Rectal smooth muscle tissue (tissue), 1 donor: ENCODE results near the gene DAGLB.
A peak's percentile ranks its signal among the peaks of the same experiment; 100 is the strongest.
"Not testable (repeated sequence)": the region's sequence is repeated elsewhere in the genome, so short reads cannot be mapped to it uniquely, and the experiment has no call there.

Experiments
- H3K27ac ChIP-seq: one replicate; pipeline ENCODE4 v1.7.0; 2013; ENCODE audit warnings: low read depth, low read length, inconsistent platforms
- H3K27me3 ChIP-seq: one replicate; pipeline ENCODE4 v1.7.0; 2013; ENCODE audit warnings: low read length; ENCODE audit not compliant: control insufficient read depth, insufficient read depth
- H3K36me3 ChIP-seq: one replicate; pipeline ENCODE4 v1.7.0; 2013; ENCODE audit warnings: low read length; ENCODE audit not compliant: control insufficient read depth, insufficient read depth
- H3K4me1 ChIP-seq: one replicate; pipeline ENCODE4 v1.7.0; 2013; ENCODE audit warnings: low read length; ENCODE audit not compliant: control insufficient read depth, insufficient read depth
- H3K4me3 ChIP-seq: one replicate; pipeline ENCODE4 v1.7.0; 2013; ENCODE audit warnings: low read length
- H3K9ac ChIP-seq: one replicate; pipeline ENCODE4 v1.7.0; 2013; ENCODE audit warnings: low read length

The DAGLB gene

DNA sequence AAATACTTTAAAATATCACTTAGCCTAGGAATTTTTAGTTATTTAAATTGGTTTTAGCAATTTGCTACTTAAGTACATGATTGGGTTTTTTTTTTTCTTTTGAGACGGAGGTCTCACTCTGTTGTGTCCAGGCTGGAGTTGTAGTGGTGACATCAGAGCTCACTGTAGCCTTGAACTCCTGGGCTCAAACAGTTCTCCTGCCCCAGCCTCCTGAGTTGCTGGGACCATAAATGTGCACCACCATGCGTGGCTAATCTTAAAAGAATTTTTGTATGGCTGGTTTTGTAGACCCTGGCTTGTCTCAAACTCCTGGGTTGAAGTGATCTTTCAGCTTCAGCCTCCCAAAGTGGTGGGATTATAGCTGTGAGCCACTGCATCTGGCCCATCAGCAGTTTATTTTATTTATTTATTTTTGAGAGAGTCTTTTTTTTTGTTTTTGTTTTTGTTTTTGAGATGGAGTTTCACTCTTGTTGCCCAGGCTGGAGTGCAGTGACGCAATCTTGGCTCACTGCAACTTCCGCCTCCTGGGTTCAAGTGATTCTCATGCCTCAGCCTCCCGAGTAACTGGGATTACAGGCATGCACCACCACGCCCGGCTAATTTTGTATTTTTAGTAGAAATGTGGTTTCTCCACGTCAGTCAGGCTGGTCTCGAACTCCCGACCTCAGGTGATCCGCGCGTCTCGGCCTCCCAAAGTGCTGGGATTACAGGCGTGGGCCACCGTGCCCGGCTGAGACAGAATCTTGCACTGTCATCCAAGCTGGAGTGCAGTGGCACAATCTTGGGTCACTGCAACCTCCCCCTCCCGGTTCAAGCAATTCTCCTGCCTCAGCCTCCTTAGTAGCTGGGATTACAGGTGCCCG is 47.3 kb downstream of the DAGLB start:
- not testable (repeated sequence) for H3K9ac ChIP-seq, H3K4me1 ChIP-seq, H3K27ac ChIP-seq, H3K4me3 ChIP-seq, H3K27me3 ChIP-seq
- peaks cover 25% of the 10 kb centered on the region for H3K36me3 ChIP-seq

DNA sequence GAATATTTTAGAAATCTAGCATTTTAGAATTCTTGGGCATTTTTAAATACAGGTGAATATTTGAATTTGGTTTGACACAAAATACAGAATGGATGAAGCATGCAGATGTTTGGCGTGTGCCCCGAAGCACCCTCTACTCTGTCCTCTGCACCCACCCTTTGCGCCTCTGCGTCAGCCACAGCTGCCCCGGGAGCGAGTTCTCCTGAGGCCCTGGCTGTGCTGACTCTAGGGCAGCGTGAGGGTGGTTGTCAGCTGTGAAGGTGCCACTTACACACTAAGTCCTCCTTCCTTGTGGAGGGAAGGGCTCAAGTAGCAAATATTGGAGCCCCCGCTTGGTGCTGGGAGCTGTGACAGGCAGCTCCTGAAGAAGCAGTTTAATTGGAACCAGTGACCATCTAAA is 48.4 kb downstream of the DAGLB start:
- no peak overlapping the region for H3K27ac ChIP-seq
- H3K27me3 ChIP-seq: no peaks in the 10 kb centered on the region
- H3K4me3 ChIP-seq: no peak overlapping the region
- peaks cover 5% of the 10 kb centered on the region for H3K4me1 ChIP-seq
- peaks cover 27% of the 10 kb centered on the region for H3K36me3 ChIP-seq
- H3K9ac ChIP-seq: no peak overlapping the region

DNA sequence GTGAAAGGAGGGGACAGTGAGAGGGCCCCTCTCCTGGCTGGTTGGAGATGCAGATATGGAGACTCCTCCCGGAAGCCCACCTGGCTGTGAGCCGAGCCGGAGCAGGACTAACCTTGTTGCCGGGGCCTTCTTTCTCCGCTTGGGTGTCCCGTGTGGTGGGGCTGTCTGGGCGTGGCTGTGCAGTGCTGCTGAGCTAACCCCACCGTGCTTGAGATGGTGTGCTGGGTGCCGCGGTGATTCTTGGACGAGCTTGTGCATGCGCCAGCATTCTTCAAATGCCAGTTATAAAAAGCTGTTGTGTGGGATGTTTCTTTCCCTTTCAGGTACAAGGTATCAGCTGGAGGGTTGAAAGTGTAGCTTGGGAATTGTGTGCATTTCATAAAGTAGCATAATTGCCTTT is 48.8 kb downstream of the DAGLB start:
- no peak overlapping the region for H3K27ac ChIP-seq
- no peak overlapping the region for H3K9ac ChIP-seq
- H3K4me3 ChIP-seq: peak overlapping the region; percentile 8
- peaks cover 5% of the 10 kb centered on the region for H3K4me1 ChIP-seq
- H3K36me3 ChIP-seq: peaks cover 24% of the 10 kb centered on the region
- H3K27me3 ChIP-seq: no peaks in the 10 kb centered on the region

DNA sequence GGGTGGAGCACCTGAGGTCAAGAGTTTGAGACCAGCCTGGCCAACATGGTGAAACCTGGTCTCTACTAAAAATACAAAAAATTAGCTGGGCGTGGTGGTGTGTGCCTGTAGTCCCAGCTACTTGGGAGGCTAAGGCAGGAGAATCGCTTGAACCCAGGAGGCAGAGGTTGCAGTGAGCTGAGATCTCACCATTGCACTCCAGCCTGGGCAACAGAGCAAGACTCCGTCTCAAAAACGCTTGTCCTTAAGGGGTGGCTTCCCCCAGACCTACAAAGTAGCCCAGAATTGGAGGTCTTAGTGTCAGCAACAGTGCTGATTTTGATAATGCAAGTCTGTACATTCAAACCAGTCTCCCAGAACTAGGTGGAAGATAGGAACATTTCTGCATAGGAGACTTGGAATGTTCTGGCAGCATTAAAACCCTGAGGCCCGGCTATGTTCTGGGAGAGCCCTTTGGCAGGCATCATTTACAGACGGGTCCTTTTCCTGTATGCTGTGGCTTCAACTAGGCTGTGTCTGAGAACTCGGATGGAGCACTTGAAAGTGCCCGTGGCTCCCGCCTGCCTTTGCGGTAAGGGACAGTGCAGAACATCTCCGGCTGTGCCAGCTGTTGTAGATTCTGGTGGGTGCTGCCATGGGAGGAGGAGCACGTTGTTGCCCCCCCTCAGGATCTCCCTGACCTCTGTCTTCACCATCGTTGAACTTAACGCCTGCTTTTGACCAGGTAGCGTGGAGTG is 49.8 kb downstream of the DAGLB start:
- not testable (repeated sequence) for H3K4me1 ChIP-seq, H3K27ac ChIP-seq, H3K4me3 ChIP-seq, H3K27me3 ChIP-seq, H3K9ac ChIP-seq
- peaks cover 20% of the 10 kb centered on the region for H3K36me3 ChIP-seq

DNA sequence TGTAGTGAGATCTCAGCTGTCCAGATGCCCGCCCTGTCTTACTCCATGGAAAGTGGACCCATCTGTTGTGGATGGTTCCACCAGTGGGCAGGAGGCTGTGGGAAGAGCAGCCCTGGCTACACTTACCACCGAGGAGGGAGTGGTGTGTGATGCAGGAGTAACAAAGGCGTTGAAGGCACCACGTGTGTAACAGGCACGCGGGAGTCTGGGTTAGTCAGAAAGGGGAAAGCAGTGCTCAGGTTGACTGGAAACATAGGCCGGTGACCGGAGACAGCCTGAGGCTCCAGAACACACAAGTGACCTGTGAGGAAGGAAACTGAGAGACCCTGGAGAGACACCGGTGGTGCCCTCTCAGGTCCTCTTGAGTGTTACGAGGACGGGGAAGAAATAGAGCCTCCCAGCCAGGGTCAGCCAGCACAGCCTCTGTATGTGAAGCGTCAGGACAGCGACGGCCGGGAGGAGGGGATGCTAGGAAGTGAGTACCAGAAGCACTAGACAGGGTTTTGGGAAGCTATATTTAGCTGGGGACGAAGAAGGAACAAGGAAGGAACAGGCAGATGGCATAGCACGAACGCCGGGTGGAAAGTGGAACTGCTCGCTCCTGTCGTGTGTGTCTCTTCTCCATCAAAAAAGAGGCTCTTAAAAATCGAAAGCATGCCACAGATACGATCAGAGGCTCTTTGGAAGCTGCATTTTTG is 51.7 kb downstream of the DAGLB start:
- Histone ChIP-seq H3K27me3 (no peaks in the 10 kb centered on the region), H3K4me3 (no peak overlapping the region), H3K9ac (no peak overlapping the region), H3K4me1 (peaks cover 5% of the 10 kb centered on the region), H3K36me3 (peaks cover 11% of the 10 kb centered on the region), H3K27ac (peak overlapping the region; percentile 14)

DNA sequence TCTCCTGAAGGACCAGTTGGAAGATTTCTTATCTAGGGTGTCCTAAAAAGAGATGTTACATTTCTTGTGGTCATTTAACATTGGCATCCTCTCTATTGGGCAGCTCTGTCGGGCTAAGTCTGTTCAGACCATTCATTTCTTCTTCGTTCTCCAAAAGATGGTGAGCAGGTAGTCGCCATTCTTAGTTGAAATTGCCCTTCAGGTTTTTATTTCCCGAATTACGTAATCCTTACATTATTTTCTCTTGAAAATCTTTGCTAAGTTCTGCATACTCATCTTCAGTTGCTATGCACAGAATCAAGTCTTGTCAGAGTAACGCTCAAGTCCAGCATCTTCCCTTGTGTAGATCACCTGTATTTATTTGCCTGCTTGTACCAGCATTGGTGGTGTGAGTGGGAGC is 53.6 kb downstream of the DAGLB start:
- Histone ChIP-seq H3K9ac (no peak overlapping the region), H3K36me3 (peaks cover 7% of the 10 kb centered on the region), H3K4me1 (peaks cover 3% of the 10 kb centered on the region), H3K27me3 (no peaks in the 10 kb centered on the region), H3K4me3 (no peak overlapping the region), H3K27ac (no peak overlapping the region)

DNA sequence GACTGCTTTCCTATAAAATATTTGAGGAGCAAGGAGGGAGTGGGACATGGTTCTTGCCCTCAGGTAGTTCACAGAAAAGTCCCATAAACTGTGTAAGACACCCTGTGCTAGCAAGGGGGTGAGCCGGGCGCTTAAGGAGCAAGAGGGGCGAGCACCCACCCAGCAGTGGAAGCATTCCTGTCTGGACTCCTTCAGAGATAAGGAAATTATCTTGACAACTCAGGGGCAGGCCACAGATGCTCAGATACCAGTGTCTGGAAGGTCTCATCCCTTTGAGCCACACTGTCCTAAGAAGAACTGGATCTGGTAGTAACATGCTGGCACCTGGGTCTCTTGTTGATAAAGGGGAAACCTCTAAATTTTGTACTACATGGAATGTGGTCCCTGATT is 54.1 kb downstream of the DAGLB start:
- H3K9ac ChIP-seq: no peak overlapping the region
- peaks cover 3% of the 10 kb centered on the region for H3K4me1 ChIP-seq
- peak overlapping the region; percentile 18 for H3K27ac ChIP-seq
- H3K4me3 ChIP-seq: no peak overlapping the region
- H3K27me3 ChIP-seq: no peaks in the 10 kb centered on the region
- peaks cover 8% of the 10 kb centered on the region for H3K36me3 ChIP-seq

DNA sequence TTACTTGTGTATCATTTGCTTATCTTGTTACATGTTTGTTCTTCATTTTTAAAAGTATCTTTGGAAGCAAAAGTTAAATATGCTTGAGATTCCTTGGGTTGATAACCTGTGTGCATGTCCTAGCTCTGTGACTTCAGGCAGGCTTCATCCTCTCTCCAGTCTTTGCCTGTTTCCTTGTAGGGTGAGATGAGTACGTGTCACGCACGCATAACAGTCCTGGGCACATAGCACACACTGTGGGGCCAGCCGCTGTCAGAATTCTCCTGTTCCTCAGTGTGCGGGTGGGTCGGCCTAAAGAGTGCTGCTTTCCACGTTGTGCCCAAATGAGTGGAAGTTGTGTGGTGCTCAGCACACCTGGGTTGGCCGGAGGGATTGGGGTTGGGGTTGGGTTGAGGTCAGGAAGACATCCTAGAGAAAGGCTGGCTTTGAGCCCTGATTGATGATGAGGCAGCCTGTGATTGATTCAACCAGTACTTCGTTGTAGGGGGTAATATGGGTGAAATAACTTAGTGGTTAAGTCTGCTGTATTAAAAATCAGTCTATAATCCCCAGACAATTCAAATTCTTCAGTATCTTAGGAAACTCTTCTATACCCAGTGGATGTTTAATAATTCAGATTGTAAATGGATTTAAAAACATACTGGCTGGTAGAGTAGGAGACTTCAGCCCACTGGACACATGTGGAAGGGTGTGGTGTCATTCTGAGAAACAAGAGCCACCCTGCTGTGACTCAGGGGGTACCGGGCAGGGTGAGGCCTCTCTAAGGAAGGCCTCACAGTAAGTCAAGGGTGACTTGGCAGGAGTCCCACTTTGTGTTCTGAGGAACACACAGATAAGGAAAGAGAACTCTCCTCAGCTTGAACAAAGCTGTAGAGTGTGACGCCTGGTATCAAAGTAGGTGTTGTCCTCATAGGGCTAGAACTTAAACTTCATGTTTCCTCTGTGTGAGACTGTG is 54.8 kb downstream of the DAGLB start:
- peaks cover 1% of the 10 kb centered on the region for H3K4me1 ChIP-seq
- peak overlapping the region; percentile 9 for H3K4me3 ChIP-seq
- H3K27ac ChIP-seq: peak overlapping the region; percentile 38

DNA sequence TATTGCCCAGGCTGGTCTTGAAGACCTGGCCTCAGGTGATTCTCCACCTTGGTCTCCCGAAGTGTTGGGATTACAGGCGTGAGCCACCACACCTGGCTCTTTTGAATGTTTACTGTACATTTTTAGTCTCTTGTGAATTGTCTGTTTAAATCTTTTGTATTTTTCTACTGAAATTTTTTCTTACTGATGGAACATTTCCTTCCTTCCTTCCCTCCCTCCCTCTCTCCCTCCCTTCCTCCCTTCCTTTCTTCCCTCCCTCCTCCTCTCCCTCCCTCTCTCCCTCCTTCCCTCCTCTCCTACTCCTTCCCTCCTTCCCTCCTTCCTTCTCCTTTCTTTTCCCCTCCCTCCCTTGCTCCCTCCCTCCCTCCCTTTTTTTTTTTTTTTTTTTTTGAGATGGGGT is 58.0 kb downstream of the DAGLB start:
- no peak overlapping the region for H3K27ac ChIP-seq
- no peaks in the 10 kb centered on the region for H3K27me3 ChIP-seq
- peaks cover 6% of the 10 kb centered on the region for H3K4me1 ChIP-seq
- H3K9ac ChIP-seq: no peak overlapping the region
- H3K36me3 ChIP-seq: peaks cover 9% of the 10 kb centered on the region
- no peak overlapping the region for H3K4me3 ChIP-seq

More for the DNA sequence above, 54.8 kb downstream of the DAGLB start:
- no peaks in the 10 kb centered on the region for H3K27me3 ChIP-seq
- H3K36me3 ChIP-seq: peaks cover 12% of the 10 kb centered on the region
- no peak overlapping the region for H3K9ac ChIP-seq

DNA sequence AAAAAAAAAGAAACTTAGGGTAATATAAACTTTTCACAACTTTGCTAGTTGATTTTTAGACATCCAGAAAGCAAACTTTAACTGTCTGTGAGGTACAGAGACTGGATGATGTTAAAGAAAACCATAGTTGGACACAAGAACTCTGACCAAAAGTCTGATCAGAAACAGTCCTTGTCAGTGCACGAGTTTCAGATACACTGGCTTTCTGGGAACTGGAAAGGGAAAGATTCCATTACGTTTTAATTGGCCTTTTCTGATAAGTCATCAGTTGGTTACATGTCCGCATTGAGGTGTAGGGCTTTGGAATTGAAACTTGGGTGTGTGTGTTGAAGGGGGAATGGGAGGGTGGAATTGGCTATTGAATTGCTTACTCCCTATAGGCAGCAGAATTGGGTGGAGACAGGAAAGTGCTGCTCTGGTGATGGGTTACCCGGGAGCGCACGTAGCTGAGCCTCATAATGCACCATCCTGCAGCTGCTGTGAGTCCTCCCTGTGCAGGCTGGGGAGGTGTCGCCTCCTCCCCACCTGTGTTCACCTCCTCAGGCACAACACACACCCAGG is 59.9 kb downstream of the DAGLB start:
- H3K27ac ChIP-seq: no peak overlapping the region
- no peaks in the 10 kb centered on the region for H3K27me3 ChIP-seq
- H3K4me3 ChIP-seq: no peak overlapping the region
- no peak overlapping the region for H3K9ac ChIP-seq
- peaks cover 9% of the 10 kb centered on the region for H3K36me3 ChIP-seq
- peaks cover 9% of the 10 kb centered on the region for H3K4me1 ChIP-seq

DNA sequence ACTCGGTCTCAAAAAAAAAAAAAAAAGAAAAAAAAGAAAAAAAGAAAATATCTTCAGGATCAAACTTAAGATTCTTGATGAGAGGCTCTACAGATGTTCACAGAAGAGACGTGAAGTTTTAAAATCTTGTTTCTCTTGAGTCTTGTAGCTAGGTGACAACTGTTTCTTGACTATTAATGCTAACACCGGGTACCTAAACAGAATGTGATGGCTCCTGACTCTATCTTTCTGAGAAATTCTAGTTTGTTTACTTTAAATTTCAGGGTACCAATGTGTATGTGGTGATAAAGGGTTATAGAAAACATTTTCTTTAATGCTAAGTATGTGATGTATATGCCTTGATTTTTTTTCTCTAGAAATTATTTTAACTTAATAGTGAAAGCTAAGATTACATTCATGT is 61.0 kb downstream of the DAGLB start:
- Histone ChIP-seq H3K4me1 (peaks cover 9% of the 10 kb centered on the region), H3K27ac (no peak overlapping the region)

More for the DNA sequence above, 61.0 kb downstream of the DAGLB start:
- H3K9ac ChIP-seq: no peak overlapping the region
- H3K27me3 ChIP-seq: no peaks in the 10 kb centered on the region
- no peak overlapping the region for H3K4me3 ChIP-seq
- peaks cover 9% of the 10 kb centered on the region for H3K36me3 ChIP-seq
